HCT116 (cell line): ENCODE results near the gene SLC50A1. TPM values are rescaled to one million over a fixed set of nuclear protein-coding genes. Genes with fewer than 3 reads are reported as not detected.

ENCODE experiments used
- ATAC-seq: fragments of 200-7000 bp; cut with Tn5 transposase; 2 replicates; pipeline ENCODE4 v1.9.1; 2020; ENCODE audit warnings: mild to moderate bottlenecking, moderate library complexity
- BruUV-seq: library from RNA; stranded (reverse); fragments of 400-500 nt; replicated peaks from 2 replicates; lab custom pipeline; 2021; lab: Mats Ljungman, UMichigan
- CTCF ChIA-PET: fragments of 300-600 bp; sonication (Branson Sonifier 250); formaldehyde crosslinking; loops from one replicate; lab custom pipeline; 2021; ENCODE audit warnings: antibody characterized with exemption; lab: Charles Lee
- POLR2A ChIA-PET: fragments of 300-600, 350-600 bp; sonication (Branson Sonifier 250); formaldehyde crosslinking; loops from one replicate; lab custom pipeline; 2021; ENCODE audit warnings: antibody characterized with exemption; lab: Charles Lee
- RAD21 ChIA-PET, 2 experiments: fragments of 300-600 bp; sonication (Branson Sonifier 250); formaldehyde crosslinking; loops; one replicate each; lab custom pipeline; 2023; ENCODE audit warnings: low total read pairs in 2 of 2; ENCODE audit not compliant: uncharacterized antibody in 2 of 2, unreplicated experiment in 2 of 2, low non-redundant PET in 1 of 2; lab: Charles Lee
- DNase-seq: peaks from one replicate; pipeline ENCODE4 v3.0.0-alpha.2; 2010; ENCODE audit warnings: low read depth, low spot score
- H2AFZ ChIP-seq: fragments of 200-600 bp; shearing (Covaris generic), sonication (generic); 2 replicates; pipeline ENCODE4 v1.6.1; 2017; ENCODE audit warnings: low read depth, mixed run types, mixed read lengths, antibody characterized with exemption, low read length; ENCODE audit not compliant: poor library complexity, severe bottlenecking
- H3K27ac ChIP-seq: 2 replicates; pipeline ENCODE4 v1.5.1; 2012; ENCODE audit warnings: low read depth, low read length
- H3K27me3 ChIP-seq: fragments of 200-600 bp; sonication (generic); 2 replicates; pipeline ENCODE4 v1.6.1; 2016; ENCODE audit warnings: mixed run types, low read length, mixed read lengths; ENCODE audit not compliant: insufficient read depth
- H3K36me3 ChIP-seq, 2 experiments: fragments of 200-500 bp in 1 of 2; fragments of 200-600 bp in 1 of 2; sonication (Bioruptor generic) in 1 of 2; sonication (generic) in 1 of 2; 2 replicates each; pipeline versions ENCODE4 v1.5.1 to v1.6.1; 2014 to 2016; ENCODE audit warnings: low read length in 2 of 2, inconsistent platforms in 1 of 2, mixed read lengths in 1 of 2, mixed run types in 1 of 2; ENCODE audit not compliant: insufficient read depth in 2 of 2, control insufficient read depth in 1 of 2
- H3K4me1 ChIP-seq, 2 experiments: fragments of 200-600 bp in 1 of 2; sonication (generic) in 1 of 2; 2 replicates each; pipeline versions ENCODE4 v1.5.1 to v1.6.1; 2012 to 2017; ENCODE audit warnings: low read length in 2 of 2, inconsistent platforms in 1 of 2, mild to moderate bottlenecking in 1 of 2, mixed read lengths in 1 of 2, mixed run types in 1 of 2, moderate library complexity in 1 of 2; ENCODE audit not compliant: insufficient read depth in 2 of 2, control insufficient read depth in 1 of 2
- H3K4me2 ChIP-seq: fragments of 200-600 bp; sonication (generic); 2 replicates; pipeline ENCODE4 v1.6.1; 2017; ENCODE audit warnings: mixed run types, low read length, mixed read lengths
- H3K4me3 ChIP-seq, 2 experiments: fragments of 200-600 bp in 1 of 2; sonication (generic) in 1 of 2; replicated peaks in 1 of 2; 2 replicates each; pipeline ENCODE4 v1.5.1; 2011 to 2016; ENCODE audit warnings: low read length in 2 of 2, control low read depth in 1 of 2, low read depth in 1 of 2, mild to moderate bottlenecking in 1 of 2, mixed read lengths in 1 of 2, mixed run types in 1 of 2
- H3K79me2 ChIP-seq: fragments of 200-600 bp; sonication (generic); 2 replicates; pipeline ENCODE4 v1.6.1; 2017; ENCODE audit warnings: mild to moderate bottlenecking, mixed run types, low read length, moderate library complexity, mixed read lengths; ENCODE audit not compliant: insufficient read depth
- H3K9ac ChIP-seq: fragments of 200-600 bp; sonication (generic); 2 replicates; pipeline ENCODE4 v1.6.1; 2016; ENCODE audit warnings: low read length, mixed read lengths
- H3K9me2 ChIP-seq: fragments of 200-600 bp; sonication (generic), shearing (Covaris generic); 2 replicates; pipeline ENCODE4 v1.6.1; 2017; ENCODE audit warnings: mixed run types, mild to moderate bottlenecking, moderate library complexity; ENCODE audit not compliant: insufficient read depth
- H3K9me3 ChIP-seq, 2 experiments: fragments of 200-500 bp in 1 of 2; fragments of 200-600 bp in 1 of 2; sonication (Bioruptor generic) in 1 of 2; sonication (generic) in 1 of 2; 2 replicates each; pipeline ENCODE4 v1.6.1; 2014 to 2017; ENCODE audit warnings: low read length in 2 of 2, mixed read lengths in 2 of 2, inconsistent platforms in 1 of 2, low read depth in 1 of 2, mild to moderate bottlenecking in 1 of 2, mixed run types in 1 of 2, moderate library complexity in 1 of 2; ENCODE audit not compliant: control insufficient read depth in 1 of 2, insufficient read depth in 1 of 2
- H4K20me1 ChIP-seq: fragments of 200-600 bp; sonication (generic), shearing (Covaris generic); 2 replicates; pipeline ENCODE4 v1.6.1; 2017; ENCODE audit warnings: mixed run types, mild to moderate bottlenecking, moderate library complexity; ENCODE audit not compliant: insufficient read depth
- CTCF ChIP-seq, 3 experiments: fragments of 200-600 bp in 1 of 3; sonication (generic) in 1 of 3; IDR thresholded peaks in 2 of 3; conservative IDR thresholded peaks in 1 of 3; 2 replicates each; pipeline ENCODE4 v1.5.1; 2012 to 2017; ENCODE audit warnings: low read depth in 2 of 3, low read length in 2 of 3, antibody characterized with exemption in 1 of 3, borderline replicate concordance in 1 of 3, control low read depth in 1 of 3, mild to moderate bottlenecking in 1 of 3, mixed read lengths in 1 of 3, mixed run types in 1 of 3, moderate library complexity in 1 of 3; ENCODE audit not compliant: insufficient read depth in 1 of 3
- ELF1 ChIP-seq: IDR thresholded peaks from 2 replicates; pipeline ENCODE4 v1.6.1; 2012; ENCODE audit warnings: low read depth, borderline replicate concordance
- EZH2 ChIP-seq: fragments of 200-600 bp; sonication (generic); IDR thresholded peaks from 2 replicates; pipeline ENCODE4 v1.6.1; 2017; ENCODE audit warnings: antibody characterized with exemption, mixed run types
- EZH2phosphoT487 ChIP-seq: fragments of 200-600 bp; IDR thresholded peaks from 2 replicates; pipeline ENCODE4 v1.6.1; 2018; ENCODE audit warnings: antibody characterized with exemption, borderline replicate concordance
- RAD21 ChIP-seq: IDR thresholded peaks from 2 replicates; pipeline ENCODE4 v1.6.1; 2012; ENCODE audit warnings: low read depth, mild to moderate bottlenecking
- REST ChIP-seq: IDR thresholded peaks from 2 replicates; pipeline ENCODE4 v1.6.1; 2012; ENCODE audit warnings: low read depth
- SP1 ChIP-seq: IDR thresholded peaks from 2 replicates; pipeline ENCODE4 v1.6.1; 2012; ENCODE audit warnings: low read depth
- SRF ChIP-seq: IDR thresholded peaks from 2 replicates; pipeline ENCODE4 v1.6.1; 2012; ENCODE audit warnings: low read depth
- ZBTB33 ChIP-seq: IDR thresholded peaks from 2 replicates; pipeline ENCODE4 v1.6.1; 2011; ENCODE audit warnings: mild to moderate bottlenecking, low read length, moderate library complexity; ENCODE audit not compliant: insufficient replicate concordance; ENCODE audit errors: extremely low read depth
- intact Hi-C: fragments of 100-400 bp; cut with micrococcal nuclease; formaldehyde crosslinking; loops from 2 replicates; pipeline ENCODE4 v1.10.0; 2022
- total RNA-seq: library from RNA; stranded (reverse); gene quantifications from one replicate; pipeline ENCODE4 v1.2.1, GENCODE V29; 2021; ENCODE audit not compliant: unreplicated experiment

The SLC50A1 gene
- total RNA-seq, 1 experiment from 2014 or later: 49.9 TPM

GRCh38 chr1:155168456-155169210 is 33.0 kb downstream of the SLC50A1 start (continued):
- TF ChIP-seq REST: no peak
- no peak for TF ChIP-seq EZH2phosphoT487
- TF ChIP-seq RAD21: no peak

GRCh38 chr1:155169541-155169940 is 33.9 kb downstream of the SLC50A1 start:
- BruUV-seq: no TSS peak
- Histone ChIP-seq H2AFZ (no peak overlapping the region), H3K4me1 (peaks cover 9 to 32% of the 10 kb centered on the region in 2 experiments; a peak in 3 of 4 replicates), H3K4me3 (no peak overlapping the region), H3K9me2 (no peaks in the 10 kb centered on the region), H3K36me3 (peaks cover 2 to 7% of the 10 kb centered on the region in 2 experiments; a peak in 3 of 4 replicates), H3K9me3 (no peaks in the 10 kb centered on the region), H3K79me2 (peaks cover 25% of the 10 kb centered on the region), H3K27me3 (no peaks in the 10 kb centered on the region), H3K4me2 (no peak overlapping the region), H3K27ac (no peak overlapping the region), H3K9ac (no peak overlapping the region), H4K20me1 (no peaks in the 10 kb centered on the region)
- DNase-seq (no peak), ATAC-seq (no peak)
- ChIA-PET POLR2A (interaction anchor here (0.5 to 0.6 kb wide), 2 partner anchors 18 to 79 kb away, joined by 3 to 4 read pairs; no protein-coding TSS in a partner anchor), RAD21 (no interaction called here), CTCF (interaction anchor here (0.8 to 3.6 kb wide), 2 partner anchors 78 to 85 kb away, joined by 5 to 21 read pairs; no protein-coding TSS in a partner anchor)
- intact Hi-C loops: loop anchor here (5.0 kb wide), 1 partner anchor 57 kb away; no protein-coding TSS in a partner anchor
- TF ChIP-seq CTCF (IDR thresholded peaks at IDR 0.05 in 2 of 3, conservative IDR thresholded peaks at IDR 0.05 in 1 of 3; ENCODE audit: borderline replicate concordance in 1 of 3, insufficient read depth in 1 of 3, low read depth in 2 of 3, low read length in 2 of 3) (no peak), REST (no peak), SRF (no peak), SP1 (no peak), ZBTB33 (no peak), EZH2 (no peak), ELF1 (no peak)
